Measurements from ENCODE around the gene COG4. TPM values are rescaled to one million over a fixed set of nuclear protein-coding genes. Genes with fewer than 3 reads are reported as not detected.
"Not testable (repeated sequence)": the region's sequence is repeated elsewhere in the genome, so short reads cannot be mapped to it uniquely, and the experiment has no call there.

COG4 gene
- total RNA-seq, 1 donor from 2014 or later = 48.4 TPM

DNA sequence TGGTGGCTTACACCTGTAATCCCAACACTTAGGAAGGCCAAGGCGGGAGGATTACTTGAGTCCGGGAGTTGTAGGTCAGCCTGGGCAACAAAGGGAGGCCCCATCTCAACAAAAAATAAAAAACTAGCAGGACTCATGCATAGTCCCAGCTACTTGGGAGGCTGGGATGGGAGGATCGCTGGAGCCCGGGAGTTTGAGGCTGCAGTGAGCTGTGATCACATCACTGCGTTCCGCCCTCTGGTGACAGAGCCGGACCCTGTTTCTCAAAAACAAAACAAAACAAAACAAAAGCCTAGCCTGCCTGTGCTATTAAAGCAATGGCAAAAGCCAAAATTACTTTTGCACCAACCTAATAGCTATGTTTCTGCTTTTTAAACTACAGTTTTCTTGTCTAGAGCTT is 67.4 kb downstream of the COG4 start:
- no peak for DNase-seq (ENCODE audit: low spot score)
- Mint-ChIP-seq H3K36me3 (ENCODE audit: low read depth) (no peaks in the 10 kb centered on the region), H3K27me3 (ENCODE audit: low read depth) (no peaks in the 10 kb centered on the region), H3K27ac (ENCODE audit: unreplicated experiment) (no peak overlapping the region), H3K4me1 (ENCODE audit: low read depth) (peaks cover 16% of the 10 kb centered on the region), H3K9me3 (ENCODE audit: low read depth) (no peaks in the 10 kb centered on the region), H3K4me3 (ENCODE audit: unreplicated experiment) (no peak overlapping the region)
- TF ChIP-seq, protein P1, sequence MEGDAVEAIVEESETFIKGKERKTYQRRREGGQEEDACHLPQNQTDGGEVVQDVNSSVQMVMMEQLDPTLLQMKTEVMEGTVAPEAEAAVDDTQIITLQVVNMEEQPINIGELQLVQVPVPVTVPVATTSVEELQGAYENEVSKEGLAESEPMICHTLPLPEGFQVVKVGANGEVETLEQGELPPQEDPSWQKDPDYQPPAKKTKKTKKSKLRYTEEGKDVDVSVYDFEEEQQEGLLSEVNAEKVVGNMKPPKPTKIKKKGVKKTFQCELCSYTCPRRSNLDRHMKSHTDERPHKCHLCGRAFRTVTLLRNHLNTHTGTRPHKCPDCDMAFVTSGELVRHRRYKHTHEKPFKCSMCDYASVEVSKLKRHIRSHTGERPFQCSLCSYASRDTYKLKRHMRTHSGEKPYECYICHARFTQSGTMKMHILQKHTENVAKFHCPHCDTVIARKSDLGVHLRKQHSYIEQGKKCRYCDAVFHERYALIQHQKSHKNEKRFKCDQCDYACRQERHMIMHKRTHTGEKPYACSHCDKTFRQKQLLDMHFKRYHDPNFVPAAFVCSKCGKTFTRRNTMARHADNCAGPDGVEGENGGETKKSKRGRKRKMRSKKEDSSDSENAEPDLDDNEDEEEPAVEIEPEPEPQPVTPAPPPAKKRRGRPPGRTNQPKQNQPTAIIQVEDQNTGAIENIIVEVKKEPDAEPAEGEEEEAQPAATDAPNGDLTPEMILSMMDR (IDR thresholded peaks at IDR 0.05) = no peak

DNA sequence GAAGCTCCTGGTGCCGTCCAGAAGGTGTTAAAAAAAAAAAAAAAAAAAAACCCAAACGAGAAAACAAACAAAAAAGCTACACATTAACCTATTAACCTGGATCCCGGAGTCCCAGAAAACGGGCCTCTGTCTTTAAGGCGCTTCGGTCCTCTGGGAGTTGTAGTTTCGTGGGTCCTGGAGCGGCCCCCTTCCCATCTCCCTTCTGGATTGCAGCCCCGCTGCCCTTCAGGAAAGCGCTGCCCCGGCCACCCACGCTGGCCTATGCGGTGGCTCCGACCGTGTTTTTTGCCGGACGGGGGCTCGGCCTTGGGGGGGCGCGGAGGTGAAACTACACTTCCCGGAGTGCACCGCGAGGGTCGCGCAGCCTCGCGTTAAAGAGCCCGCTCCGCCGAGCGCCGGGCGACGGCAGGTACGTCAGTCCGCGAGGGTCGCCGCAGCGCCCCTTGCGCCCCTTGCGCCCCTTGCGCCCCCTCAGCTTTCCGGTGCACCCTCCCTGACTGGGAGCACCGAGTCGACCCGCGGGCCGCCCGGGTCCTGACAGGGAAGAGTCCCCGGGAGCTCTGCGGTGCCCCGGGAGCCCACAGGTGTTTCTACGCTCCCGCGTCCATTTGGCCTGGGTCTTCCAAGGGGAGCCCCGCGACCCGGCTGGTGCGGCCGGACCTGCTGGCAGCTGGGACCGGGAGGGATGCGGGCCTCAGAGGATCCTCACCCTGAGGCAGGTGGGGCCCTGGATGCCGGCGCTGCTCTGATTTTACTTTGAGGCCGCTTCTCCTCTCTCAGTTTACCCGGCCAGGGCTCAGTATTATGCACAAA is 68.9 kb downstream of the COG4 start, which contains the start of gene FCSK:
Gene FCSK (plus strand): TSS at position 374 of the 813 bp plus-strand sequence. CDS start 8,596 bp downstream, outside the sequence.
- Mint-ChIP-seq H3K27ac (ENCODE audit: unreplicated experiment) (peak within 1 kb of the TSS; percentile 89), H3K4me3 (ENCODE audit: unreplicated experiment) (peak within 1 kb of the TSS; percentile 82), H3K36me3 (ENCODE audit: low read depth) (no peaks in the 10 kb centered on the region), H3K9me3 (ENCODE audit: low read depth) (no peaks in the 10 kb centered on the region), H3K4me1 (ENCODE audit: low read depth) (peaks cover 12% of the 10 kb centered on the region), H3K27me3 (ENCODE audit: low read depth) (no peaks in the 10 kb centered on the region)
- TF ChIP-seq, protein P1 (IDR thresholded peaks at IDR 0.05) = peak; percentile 22
- DNase-seq (ENCODE audit: low spot score) = no peak

DNA sequence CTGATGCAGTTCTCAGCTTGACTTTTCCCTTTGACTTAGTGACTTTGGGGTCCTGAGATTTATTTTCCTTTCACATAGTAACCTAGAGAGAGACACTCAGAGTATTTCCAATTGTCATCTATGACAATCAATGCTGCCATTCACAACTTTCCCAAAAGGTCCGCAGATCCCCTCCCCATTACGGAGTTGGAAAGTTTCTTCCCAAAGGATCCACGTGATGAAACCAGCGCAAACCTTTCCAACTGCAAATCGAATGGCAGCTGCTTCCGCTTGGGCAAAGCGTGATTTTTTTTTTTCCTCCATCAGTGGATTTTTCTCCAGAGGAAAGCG is 69.5 kb downstream of the COG4 start:
- H3K4me1 Mint-ChIP-seq (ENCODE audit: low read depth) = peaks cover 12% of the 10 kb centered on the region
- no peak for DNase-seq (ENCODE audit: low spot score)

DNA sequence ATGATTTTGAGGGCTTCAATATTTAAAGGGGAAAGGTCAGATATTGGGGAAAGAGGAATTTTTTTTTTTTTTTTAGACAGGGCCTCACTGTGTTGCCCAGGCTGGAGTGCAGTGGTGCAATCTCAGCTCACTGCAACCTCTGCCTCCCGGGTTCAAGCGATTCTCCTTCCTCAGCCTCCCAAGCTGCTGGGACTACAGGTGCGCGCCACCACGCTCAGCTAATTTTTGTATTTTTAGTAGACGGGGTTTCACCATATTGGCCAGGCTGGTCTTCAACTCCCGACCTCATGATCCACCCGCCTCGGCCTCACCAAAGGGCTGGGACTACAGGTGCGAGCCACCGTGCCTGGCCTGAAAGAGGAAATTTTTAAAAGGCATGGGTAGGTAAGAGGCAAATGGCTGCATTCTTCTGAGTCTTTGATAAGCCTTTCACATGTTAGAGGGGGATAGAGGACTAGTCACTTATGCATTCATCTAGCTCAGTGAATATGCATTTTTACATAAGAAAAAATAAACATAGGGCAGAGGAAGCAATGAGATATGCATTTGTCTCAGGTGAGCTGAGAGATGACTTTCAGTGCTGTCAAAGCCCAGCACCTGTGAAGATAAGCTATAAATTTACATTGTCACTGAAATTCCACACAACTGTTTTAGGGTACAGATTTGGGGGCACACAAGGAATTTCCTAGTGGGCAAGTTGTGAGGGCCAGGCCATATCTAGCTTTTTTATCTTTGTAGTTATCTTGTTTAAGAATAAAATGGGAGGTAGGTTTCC is 70.0 kb downstream of the COG4 start:
- H3K27me3 Mint-ChIP-seq (ENCODE audit: low read depth) = no peaks in the 10 kb centered on the region
- peak overlapping the region; percentile 82 for H3K4me3 Mint-ChIP-seq (ENCODE audit: unreplicated experiment)
- no peaks in the 10 kb centered on the region for H3K9me3 Mint-ChIP-seq (ENCODE audit: low read depth)
- peak overlapping the region; percentile 89 for H3K27ac Mint-ChIP-seq (ENCODE audit: unreplicated experiment)
- TF ChIP-seq, protein P1 (IDR thresholded peaks at IDR 0.05) = no peak
- DNase-seq (ENCODE audit: low spot score) = no peak
- H3K4me1 Mint-ChIP-seq (ENCODE audit: low read depth) = peaks cover 12% of the 10 kb centered on the region
- no peaks in the 10 kb centered on the region for H3K36me3 Mint-ChIP-seq (ENCODE audit: low read depth)

More for the DNA sequence above, 69.5 kb downstream of the COG4 start:
- H3K9me3 Mint-ChIP-seq (ENCODE audit: low read depth) = no peaks in the 10 kb centered on the region
- TF ChIP-seq, protein P1 (IDR thresholded peaks at IDR 0.05) = no peak
- H3K36me3 Mint-ChIP-seq (ENCODE audit: low read depth) = no peaks in the 10 kb centered on the region
- H3K27me3 Mint-ChIP-seq (ENCODE audit: low read depth) = no peaks in the 10 kb centered on the region
- H3K27ac Mint-ChIP-seq (ENCODE audit: unreplicated experiment) = peak overlapping the region; percentile 89
- H3K4me3 Mint-ChIP-seq (ENCODE audit: unreplicated experiment) = peak overlapping the region; percentile 82

DNA sequence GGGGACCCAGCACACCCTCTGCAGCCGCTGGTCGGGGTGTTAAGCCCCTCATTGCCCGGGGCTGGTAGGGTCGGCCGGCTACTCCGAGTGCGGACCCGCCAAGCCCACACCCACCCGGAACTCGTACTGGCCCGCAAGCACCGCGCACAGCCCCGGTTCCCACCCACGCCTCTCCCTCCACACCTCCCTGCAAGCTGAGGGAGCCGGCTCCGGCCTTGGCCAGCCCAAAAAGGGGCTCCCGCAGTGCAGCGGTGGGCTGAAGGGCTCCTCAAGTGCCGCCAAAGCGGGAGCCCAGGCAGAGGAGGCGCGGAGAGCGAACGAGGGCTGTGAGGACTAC is 72.4 kb downstream of the COG4 start:
- H3K36me3 Mint-ChIP-seq (ENCODE audit: low read depth); H3K9me3 Mint-ChIP-seq (ENCODE audit: low read depth); DNase-seq (ENCODE audit: low spot score); H3K4me3 Mint-ChIP-seq (ENCODE audit: unreplicated experiment); H3K27me3 Mint-ChIP-seq (ENCODE audit: low read depth); H3K27ac Mint-ChIP-seq (ENCODE audit: unreplicated experiment): not testable (repeated sequence)
- H3K4me1 Mint-ChIP-seq (ENCODE audit: low read depth) = peaks cover 12% of the 10 kb centered on the region

DNA sequence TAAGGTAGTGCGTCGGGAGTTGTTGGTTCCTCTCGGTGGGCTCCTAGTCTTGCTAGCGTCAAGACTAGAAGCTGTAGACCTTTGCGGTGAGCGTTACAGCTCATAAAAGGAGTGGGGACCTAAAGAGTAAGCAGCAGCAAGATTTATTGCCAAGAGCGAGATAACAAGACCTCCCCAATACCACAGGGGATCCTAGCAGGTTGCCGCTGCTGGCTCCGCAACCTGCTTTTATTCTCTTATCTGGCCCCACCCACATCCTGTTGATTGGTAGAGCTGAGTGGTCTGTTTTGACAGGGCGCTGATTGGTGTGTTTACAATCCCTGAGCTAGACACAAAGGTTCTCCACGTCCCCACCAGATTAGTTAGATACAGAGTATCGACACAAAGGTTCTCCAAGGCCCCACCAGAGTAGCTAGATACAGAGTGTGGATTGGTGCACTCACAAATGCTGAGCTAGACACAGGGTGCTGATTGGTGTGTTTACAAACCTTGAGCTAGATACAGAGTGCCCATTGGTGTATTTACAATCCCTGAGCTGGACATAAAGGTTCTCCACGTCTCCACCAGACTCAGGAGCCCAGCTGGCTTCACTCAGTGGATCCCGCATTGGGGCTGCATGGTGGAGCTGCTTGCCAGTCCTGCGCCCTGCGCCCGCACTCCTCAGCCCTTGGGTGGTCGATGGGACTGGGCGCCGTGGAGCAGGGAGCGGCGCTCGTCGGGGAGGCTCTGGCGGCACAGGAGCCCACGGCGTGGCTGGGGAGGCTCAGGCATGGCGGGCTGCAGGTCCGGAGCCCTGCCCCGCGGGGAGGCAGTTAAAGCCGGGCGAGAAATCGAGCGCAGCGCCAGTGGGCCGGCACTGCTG is 73.0 kb downstream of the COG4 start:
- H3K27me3 Mint-ChIP-seq (ENCODE audit: low read depth); H3K36me3 Mint-ChIP-seq (ENCODE audit: low read depth); H3K27ac Mint-ChIP-seq (ENCODE audit: unreplicated experiment); H3K4me3 Mint-ChIP-seq (ENCODE audit: unreplicated experiment); DNase-seq (ENCODE audit: low spot score); H3K9me3 Mint-ChIP-seq (ENCODE audit: low read depth): not testable (repeated sequence)
- peaks cover 12% of the 10 kb centered on the region for H3K4me1 Mint-ChIP-seq (ENCODE audit: low read depth)

Data from chondrocyte (in vitro differentiated cells).